Measurements from ENCODE around the gene P2RX7. TPM values are rescaled to one million over a fixed set of nuclear protein-coding genes. Genes with fewer than 3 reads are reported as not detected.

The P2RX7 gene
- total RNA-seq, 1 experiment from 2014 or later = not detected

DNA sequence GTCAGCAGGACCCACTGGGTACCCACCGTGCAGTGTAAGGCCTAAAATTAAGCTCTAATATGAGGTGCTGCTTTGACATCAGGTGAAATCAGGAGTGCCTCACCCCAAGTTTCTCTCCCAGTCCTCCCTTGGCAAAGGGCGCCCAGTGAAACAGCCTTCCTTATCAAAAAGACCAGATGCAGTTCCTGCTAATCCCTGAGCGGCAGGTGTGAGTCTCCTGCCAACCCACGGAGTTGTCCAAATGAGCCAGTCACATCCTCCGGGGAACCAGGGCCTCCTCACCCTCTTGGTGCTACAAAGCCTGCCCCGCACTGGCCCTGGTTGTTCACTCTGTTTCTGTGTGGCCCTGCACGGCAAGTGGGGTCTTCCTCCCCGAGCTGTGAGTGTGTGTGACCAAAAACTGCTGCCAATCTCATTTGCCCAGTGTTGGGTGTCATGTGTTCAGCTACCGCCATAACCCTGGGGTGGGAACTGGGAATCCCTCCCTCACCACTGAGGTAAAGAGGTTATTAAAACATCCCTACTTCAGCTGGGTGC is 57.0 kb downstream of the P2RX7 start:
- no TSS peak for BruUV-seq (replicated peaks)
- no peak for DNase-seq
- Mint-ChIP-seq H3K27ac (ENCODE audit: unreplicated experiment) (no peak overlapping the region), H3K36me3 (ENCODE audit: insufficient read depth, unreplicated experiment) (peaks cover 4% of the 10 kb centered on the region), H3K27me3 (ENCODE audit: unreplicated experiment) (no peaks in the 10 kb centered on the region), H3K9me3 (ENCODE audit: low read depth, unreplicated experiment) (no peaks in the 10 kb centered on the region), H3K4me1 (ENCODE audit: low read depth, unreplicated experiment) (no peaks in the 10 kb centered on the region), H3K4me3 (ENCODE audit: low read depth, unreplicated experiment) (no peak overlapping the region)
- no peak for TF ChIP-seq CTCF (IDR thresholded peaks at IDR 0.05; ENCODE audit: unreplicated experiment)
- intact Hi-C loops (cut with micrococcal nuclease; ENCODE audit: unreplicated experiment) = no loop called here
- CTCF ChIA-PET = no interaction called here

DNA sequence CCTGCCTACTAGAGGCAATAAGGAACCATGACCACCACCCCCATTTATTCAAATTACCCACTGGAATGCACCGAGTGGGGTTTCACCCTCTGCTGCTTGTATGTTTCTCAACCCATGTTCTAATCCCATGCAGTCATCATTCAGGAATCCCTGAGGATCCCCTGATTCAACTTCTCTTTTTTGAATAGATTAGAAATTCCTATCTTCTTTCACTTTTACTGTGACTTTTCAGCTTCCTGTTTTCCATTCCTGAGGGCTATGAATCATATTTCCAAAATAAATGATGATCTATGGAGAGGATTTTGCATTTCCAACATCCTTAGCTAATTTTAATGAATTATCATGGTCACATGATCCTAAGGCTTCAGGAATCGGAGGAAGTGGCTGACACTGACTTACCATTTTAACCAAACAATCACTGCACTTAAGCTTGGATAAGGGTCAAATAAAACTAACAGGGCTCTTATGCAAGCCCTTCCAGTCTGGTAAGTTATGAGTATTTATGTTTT is 57.9 kb downstream of the P2RX7 start:
- intact Hi-C loops (cut with micrococcal nuclease; ENCODE audit: unreplicated experiment) = no loop called here
- H3K27ac Mint-ChIP-seq (ENCODE audit: unreplicated experiment) = no peak overlapping the region
- H3K9me3 Mint-ChIP-seq (ENCODE audit: low read depth, unreplicated experiment) = no peaks in the 10 kb centered on the region
- no peak overlapping the region for H3K4me3 Mint-ChIP-seq (ENCODE audit: low read depth, unreplicated experiment)
- no peak for DNase-seq
- no peaks in the 10 kb centered on the region for H3K27me3 Mint-ChIP-seq (ENCODE audit: unreplicated experiment)
- no TSS peak for BruUV-seq (replicated peaks)
- H3K36me3 Mint-ChIP-seq (ENCODE audit: insufficient read depth, unreplicated experiment) = peaks cover 4% of the 10 kb centered on the region
- CTCF ChIA-PET = interaction anchor here (0.7 kb wide), 1 partner anchor 72 kb away, joined by 3 read pairs; no protein-coding TSS in a partner anchor
- H3K4me1 Mint-ChIP-seq (ENCODE audit: low read depth, unreplicated experiment) = no peaks in the 10 kb centered on the region
- no peak for TF ChIP-seq CTCF (IDR thresholded peaks at IDR 0.05; ENCODE audit: unreplicated experiment)

GRCh38 chr12:121191151-121191550 is 58.5 kb downstream of the P2RX7 start:
- TF ChIP-seq CTCF (IDR thresholded peaks at IDR 0.05; ENCODE audit: unreplicated experiment) = no peak
- CTCF ChIA-PET = interaction anchor here (0.7 kb wide), 1 partner anchor 73 kb away, joined by 3 read pairs; no protein-coding TSS in a partner anchor
- Mint-ChIP-seq H3K4me3 (ENCODE audit: low read depth, unreplicated experiment) (no peak overlapping the region), H3K9me3 (ENCODE audit: low read depth, unreplicated experiment) (no peaks in the 10 kb centered on the region), H3K27me3 (ENCODE audit: unreplicated experiment) (no peaks in the 10 kb centered on the region), H3K4me1 (ENCODE audit: low read depth, unreplicated experiment) (no peaks in the 10 kb centered on the region), H3K36me3 (ENCODE audit: insufficient read depth, unreplicated experiment) (peaks cover 4% of the 10 kb centered on the region), H3K27ac (ENCODE audit: unreplicated experiment) (no peak overlapping the region)
- intact Hi-C loops (cut with micrococcal nuclease; ENCODE audit: unreplicated experiment) = no loop called here
- no peak for DNase-seq
- BruUV-seq (replicated peaks) = no TSS peak

DNA sequence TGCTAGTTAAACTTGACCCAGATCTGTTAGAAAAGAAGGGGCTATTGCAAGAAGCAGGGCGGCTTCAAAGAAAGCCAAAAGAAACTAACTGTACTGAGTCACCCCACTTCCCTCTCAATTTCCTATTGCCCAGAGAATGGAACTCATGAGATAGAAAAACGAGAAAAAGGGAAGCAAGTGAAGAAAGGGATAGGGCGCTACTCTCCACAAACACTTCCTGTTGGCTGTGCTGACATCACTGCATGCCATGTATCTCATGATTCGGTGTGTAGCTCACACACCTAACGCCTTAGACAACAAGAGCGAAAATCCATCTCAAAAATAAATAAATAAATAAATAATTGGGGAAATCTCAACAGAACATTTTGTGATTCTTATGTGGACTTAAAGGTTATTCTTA is 64.2 kb downstream of the P2RX7 start:
- BruUV-seq (replicated peaks) = no TSS peak
- no peak for DNase-seq
- no peak for TF ChIP-seq CTCF (IDR thresholded peaks at IDR 0.05; ENCODE audit: unreplicated experiment)
- intact Hi-C loops (cut with micrococcal nuclease; ENCODE audit: unreplicated experiment) = no loop called here
- no peaks in the 10 kb centered on the region for H3K36me3 Mint-ChIP-seq (ENCODE audit: insufficient read depth, unreplicated experiment)
- no peaks in the 10 kb centered on the region for H3K9me3 Mint-ChIP-seq (ENCODE audit: low read depth, unreplicated experiment)
- no peak overlapping the region for H3K4me3 Mint-ChIP-seq (ENCODE audit: low read depth, unreplicated experiment)
- CTCF ChIA-PET = no interaction called here
- H3K27ac Mint-ChIP-seq (ENCODE audit: unreplicated experiment) = no peak overlapping the region
- H3K27me3 Mint-ChIP-seq (ENCODE audit: unreplicated experiment) = no peaks in the 10 kb centered on the region
- H3K4me1 Mint-ChIP-seq (ENCODE audit: low read depth, unreplicated experiment) = no peaks in the 10 kb centered on the region

Data from Calu3 (cell line).